ENCODE results near the gene GOT2. TPM values are rescaled to one million over a fixed set of nuclear protein-coding genes. Genes with fewer than 3 reads are reported as not detected.
"Not testable (repeated sequence)": the region's sequence is repeated elsewhere in the genome, so short reads cannot be mapped to it uniquely, and the experiment has no call there.

The GOT2 gene
- total RNA-seq, 6 experiments from 2014 or later: 117 to 196 (median 169) TPM

GRCh38 chr16:58741976-58742375 is 7.9 kb upstream of the GOT2 start:
- no peak for DNase-seq
- Histone ChIP-seq H3K4me1 (no peaks in the 10 kb centered on the region), H3K27ac (no peak overlapping the region), H3K36me3 (no peaks in the 10 kb centered on the region), H3K4me3 (no peak overlapping the region), H3K27me3 (no peaks in the 10 kb centered on the region), H3K9me3 (no peaks in the 10 kb centered on the region)
- TF ChIP-seq CTCF (IDR thresholded peaks at IDR 0.05) (no peak), POLR2A (IDR thresholded peaks at IDR 0.05) (no peak)
- ATAC-seq: no peak
- intact Hi-C loops (cut with DNase I): no loop called here

GRCh38 chr16:58741166-58741565 is 7.0 kb upstream of the GOT2 start:
- ATAC-seq (no peak), DNase-seq (no peak)
- Histone ChIP-seq H3K27me3 (no peaks in the 10 kb centered on the region), H3K9me3 (no peaks in the 10 kb centered on the region), H3K4me3 (no peak overlapping the region), H3K4me1 (no peaks in the 10 kb centered on the region), H3K27ac (no peak overlapping the region), H3K36me3 (no peaks in the 10 kb centered on the region)
- intact Hi-C loops (cut with DNase I): no loop called here
- 50% methylated on average over 3 of the region's 3 CpGs for WGBS (ENCODE audit: insufficient coverage, low coverage, low lambda C conversion rate, missing lambda C conversion rate)
- TF ChIP-seq CTCF (IDR thresholded peaks at IDR 0.05): no peak
- TF ChIP-seq POLR2A (IDR thresholded peaks at IDR 0.05): no peak

- H3K9me3 ChIP-seq: no peaks in the 10 kb centered on the region
- H3K27ac ChIP-seq: no peak overlapping the region
- no peak overlapping the region for H3K4me3 ChIP-seq
- DNase-seq: no peak
- no peaks in the 10 kb centered on the region for H3K36me3 ChIP-seq
- intact Hi-C loops (cut with DNase I): loop anchor here in 1 of 2 donors (10.0 kb wide), 1 partner anchor 54 kb away; the partner anchor contains the start of gene SLC38A7
- ATAC-seq: no peak
- WGBS (ENCODE audit: insufficient coverage, low coverage, low lambda C conversion rate, missing lambda C conversion rate): 100% methylated on average over 1 of the region's 5 CpGs
- H3K4me1 ChIP-seq: no peaks in the 10 kb centered on the region
- no peaks in the 10 kb centered on the region for H3K27me3 ChIP-seq
- TF ChIP-seq POLR2A (IDR thresholded peaks at IDR 0.05) (no peak), CTCF (IDR thresholded peaks at IDR 0.05) (no peak)
Observed at GRCh38 chr16:58738672-58739296, 4.7 kb upstream of the GOT2 start.

- not testable (repeated sequence) for ATAC-seq, H3K4me3 ChIP-seq, H3K27ac ChIP-seq, H3K27me3 ChIP-seq, H3K36me3 ChIP-seq, DNase-seq, H3K9me3 ChIP-seq
- H3K4me1 ChIP-seq: peaks cover 0 to 20% (median 9%) of the 10 kb centered on the region in 4 donors
- WGBS (ENCODE audit: insufficient coverage, low coverage, low lambda C conversion rate, missing lambda C conversion rate): 88% methylated on average over 3 of the region's 3 CpGs
- intact Hi-C loops (cut with DNase I): loop anchor here in 1 of 2 donors (10.0 kb wide), 1 partner anchor 52 kb away; the partner anchor contains the start of gene SLC38A7
Observed at GRCh38 chr16:58736341-58736740, 2.2 kb upstream of the GOT2 start.

GRCh38 chr16:58734459-58734787 is 307 bp upstream of the GOT2 start:
- no peaks in the 10 kb centered on the region for H3K36me3 ChIP-seq
- intact Hi-C loops (cut with DNase I): loop anchor here in 1 of 2 donors (10.0 kb wide), 1 partner anchor 50 kb away; the partner anchor contains the start of gene SLC38A7
- ATAC-seq: no peak
- H3K4me1 ChIP-seq: peaks cover 0 to 36% (median 18%) of the 10 kb centered on the region in 4 donors
- no peaks in the 10 kb centered on the region for H3K27me3 ChIP-seq
- H3K4me3 ChIP-seq: peak overlapping the region; percentile 87 to 96 (median 90)
- DNase-seq: no peak
- 24% methylated on average over 8 of the region's 8 CpGs for WGBS (ENCODE audit: insufficient coverage, low coverage, low lambda C conversion rate, missing lambda C conversion rate)
- H3K9me3 ChIP-seq: no peaks in the 10 kb centered on the region
- TF ChIP-seq CTCF (IDR thresholded peaks at IDR 0.05) (no peak), POLR2A (IDR thresholded peaks at IDR 0.05) (no peak)
- H3K27ac ChIP-seq: peak overlapping the region in 2 of 3 donors; percentile 91 to 97

Data from right lobe of liver (tissue), 6 donors.